GM19468 (cell line): ENCODE data around the gene CMKLR1.

ENCODE experiments used
- ATAC-seq: cut with Tn5 transposase; IDR thresholded peaks from one replicate; pipeline ENCODE4 v1.9.1; 2021; ENCODE audit warnings: mild to moderate bottlenecking, moderate library complexity, moderate number of reproducible peaks; ENCODE audit not compliant: unreplicated experiment; ENCODE audit errors: extremely low read depth

Gene CMKLR1

DNA sequence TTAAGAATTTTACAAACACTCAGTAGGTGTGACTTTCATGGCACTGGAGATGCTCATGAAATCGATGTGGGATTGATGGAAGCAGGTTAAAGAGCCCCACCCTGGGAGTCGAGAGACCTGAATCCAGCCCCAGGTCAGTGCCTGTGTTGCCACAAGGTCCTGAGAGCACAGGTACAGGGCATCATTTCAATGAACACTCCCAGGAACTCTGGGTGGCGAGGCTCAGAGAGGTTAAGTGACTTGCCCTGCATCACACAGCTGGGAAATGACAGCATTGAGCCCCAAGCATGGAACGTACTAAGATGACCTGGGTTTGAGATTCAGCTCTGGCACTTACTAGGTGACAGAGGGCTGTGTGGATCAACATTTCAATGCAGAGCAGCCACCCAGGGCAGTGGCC, 98.2 kb downstream of the CMKLR1 start:
- no peak for ATAC-seq

DNA sequence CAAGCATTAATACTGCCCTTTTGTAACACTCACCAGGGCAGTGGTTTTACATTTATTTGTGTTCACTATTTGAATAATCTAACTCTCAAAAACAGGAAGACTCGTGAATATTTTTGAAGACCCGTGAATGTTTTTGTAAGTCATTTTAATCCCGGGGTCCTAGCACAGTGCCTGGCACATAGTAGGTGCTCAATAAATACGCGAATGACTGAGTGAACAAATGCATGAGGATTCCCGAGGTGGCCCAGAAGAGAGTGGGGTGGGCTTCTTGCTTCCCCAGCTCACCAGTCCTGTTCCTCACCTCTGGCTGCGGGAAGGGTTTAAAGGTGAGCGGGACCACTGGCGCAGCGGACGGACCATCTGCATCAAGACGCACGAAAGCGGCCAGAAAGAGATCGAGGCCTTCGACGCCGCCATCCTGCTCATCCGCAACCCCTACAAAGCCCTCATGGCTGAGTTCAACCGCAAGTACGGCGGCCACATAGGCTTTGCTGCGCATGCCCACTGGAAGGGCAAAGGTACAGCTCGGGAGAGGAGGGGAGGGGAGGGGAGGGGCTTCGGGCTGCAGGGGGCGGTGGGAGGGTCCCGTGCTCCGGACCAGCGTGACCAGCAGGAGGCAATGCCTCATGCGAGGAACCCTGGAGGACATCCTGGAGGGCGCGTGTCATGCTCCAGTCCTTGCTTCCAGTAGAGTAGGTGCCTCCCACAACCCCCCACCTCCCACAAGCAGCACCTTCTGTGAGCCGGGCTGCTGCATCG, 98.9 kb downstream of the CMKLR1 start:
- ATAC-seq, result no peak

DNA sequence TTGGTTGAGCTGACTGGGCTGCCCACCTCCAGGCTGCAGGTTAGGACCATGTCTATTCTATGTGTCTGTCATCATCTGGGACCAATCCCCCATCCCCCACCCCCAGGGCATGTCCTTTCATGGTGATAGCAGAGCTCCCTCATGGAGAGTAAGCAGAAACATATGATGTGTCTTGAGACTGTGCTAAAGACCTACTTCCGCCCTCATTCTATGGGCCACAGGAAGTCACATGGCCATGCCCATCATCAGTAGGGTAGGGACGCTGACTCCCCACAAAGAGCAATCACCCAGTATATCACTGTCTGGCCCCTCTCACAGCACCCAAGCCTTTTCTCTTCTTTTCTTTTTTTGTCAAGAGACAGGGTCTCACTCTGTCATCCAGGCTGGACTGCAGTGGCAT, 99.7 kb downstream of the CMKLR1 start:
- ATAC-seq, result no peak

DNA sequence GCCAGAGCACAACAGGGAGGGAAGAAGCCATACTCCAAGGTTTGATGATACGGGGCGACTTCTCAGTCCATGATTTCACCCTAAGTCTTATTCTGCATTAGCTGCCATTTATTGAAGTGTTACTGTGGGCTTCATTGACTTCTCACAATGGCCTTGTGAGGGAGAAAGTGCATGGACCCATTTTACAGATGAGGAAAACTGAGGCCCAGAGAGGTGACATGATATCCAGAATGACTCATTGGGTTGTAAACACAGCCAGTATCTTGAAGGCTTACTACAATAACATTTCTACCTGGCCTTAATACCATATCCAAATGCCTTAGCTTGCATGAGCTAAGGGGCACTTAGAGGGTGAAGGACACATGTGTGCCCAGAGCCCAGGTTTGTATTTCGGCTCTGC, 100.6 kb downstream of the CMKLR1 start:
- ATAC-seq, result no peak
